GM18907 (cell line): ENCODE measurements around the gene LRRC8C.
"Not testable (repeated sequence)": the region's sequence is repeated elsewhere in the genome, so short reads cannot be mapped to it uniquely, and the experiment has no call there.

ENCODE experiments used
- ATAC-seq: cut with Tn5 transposase; IDR thresholded peaks from one replicate; pipeline ENCODE4 v1.9.1; 2021; ENCODE audit warnings: mild to moderate bottlenecking, moderate library complexity; ENCODE audit not compliant: unreplicated experiment

Gene LRRC8C

GRCh38 chr1:89632657-89633247 is at the start of gene LRRC8C:
TSS of gene LRRC8C (plus strand) at chr1:89633120. CDS start at chr1:89686474, 53,354 bp downstream.
- peak; percentile 88 for ATAC-seq

DNA sequence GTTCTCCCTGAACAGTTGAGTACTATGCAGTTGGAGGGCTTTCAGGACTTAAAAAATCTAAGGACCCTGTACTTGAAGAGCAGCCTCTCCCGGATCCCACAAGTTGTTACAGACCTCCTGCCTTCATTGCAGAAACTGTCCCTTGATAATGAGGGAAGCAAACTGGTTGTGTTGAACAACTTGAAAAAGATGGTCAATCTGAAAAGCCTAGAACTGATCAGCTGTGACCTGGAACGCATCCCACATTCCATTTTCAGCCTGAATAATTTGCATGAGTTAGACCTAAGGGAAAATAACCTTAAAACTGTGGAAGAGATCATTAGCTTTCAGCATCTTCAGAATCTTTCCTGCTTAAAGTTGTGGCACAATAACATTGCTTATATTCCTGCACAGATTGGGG is 48.7 kb upstream of the LRRC8C start:
- no peak for ATAC-seq

DNA sequence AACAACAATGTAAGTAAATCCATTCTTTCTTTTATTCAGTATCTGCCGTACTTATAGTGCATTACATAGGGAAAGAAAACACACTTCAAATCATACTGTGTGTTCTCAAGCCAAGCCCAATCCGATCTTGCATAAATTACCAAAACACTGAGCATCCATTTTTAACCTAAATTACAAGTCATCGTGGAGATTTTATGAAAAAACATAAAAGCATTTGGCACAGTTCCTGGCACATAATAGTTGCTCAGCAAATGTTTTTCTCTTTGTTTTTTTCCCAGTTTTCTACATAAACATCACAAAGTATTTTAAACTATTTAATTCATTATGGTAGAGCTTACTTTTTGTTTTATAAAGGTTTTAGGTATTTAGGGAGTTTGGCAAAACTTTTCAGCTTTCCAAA is 48.1 kb upstream of the LRRC8C start:
- no peak for ATAC-seq

- ATAC-seq = no peak
Measured at GRCh38 chr1:89587729-89588161, 45.2 kb upstream of the LRRC8C start.

DNA sequence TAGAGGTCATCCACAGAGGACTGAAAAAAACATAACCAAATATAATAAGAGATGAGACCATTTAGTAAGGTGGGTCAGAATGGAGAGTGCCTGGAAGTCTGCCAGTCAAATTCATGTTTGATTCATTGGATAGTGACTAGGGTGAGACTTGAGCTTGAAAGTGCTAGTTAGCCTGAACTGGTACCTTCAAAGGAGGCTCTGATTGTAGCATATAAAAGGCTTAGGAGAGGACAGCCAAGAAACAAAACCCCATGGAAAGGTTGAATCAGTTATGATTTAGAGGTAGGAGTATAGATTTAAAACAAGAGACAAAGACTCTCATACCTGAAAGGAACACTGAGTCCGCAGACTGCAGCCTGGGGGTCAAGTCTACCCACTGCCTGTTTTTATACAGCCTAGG is 44.4 kb upstream of the LRRC8C start:
- ATAC-seq = no peak

- ATAC-seq = no peak
Measured at GRCh38 chr1:89589515-89589914, 43.4 kb upstream of the LRRC8C start.

DNA sequence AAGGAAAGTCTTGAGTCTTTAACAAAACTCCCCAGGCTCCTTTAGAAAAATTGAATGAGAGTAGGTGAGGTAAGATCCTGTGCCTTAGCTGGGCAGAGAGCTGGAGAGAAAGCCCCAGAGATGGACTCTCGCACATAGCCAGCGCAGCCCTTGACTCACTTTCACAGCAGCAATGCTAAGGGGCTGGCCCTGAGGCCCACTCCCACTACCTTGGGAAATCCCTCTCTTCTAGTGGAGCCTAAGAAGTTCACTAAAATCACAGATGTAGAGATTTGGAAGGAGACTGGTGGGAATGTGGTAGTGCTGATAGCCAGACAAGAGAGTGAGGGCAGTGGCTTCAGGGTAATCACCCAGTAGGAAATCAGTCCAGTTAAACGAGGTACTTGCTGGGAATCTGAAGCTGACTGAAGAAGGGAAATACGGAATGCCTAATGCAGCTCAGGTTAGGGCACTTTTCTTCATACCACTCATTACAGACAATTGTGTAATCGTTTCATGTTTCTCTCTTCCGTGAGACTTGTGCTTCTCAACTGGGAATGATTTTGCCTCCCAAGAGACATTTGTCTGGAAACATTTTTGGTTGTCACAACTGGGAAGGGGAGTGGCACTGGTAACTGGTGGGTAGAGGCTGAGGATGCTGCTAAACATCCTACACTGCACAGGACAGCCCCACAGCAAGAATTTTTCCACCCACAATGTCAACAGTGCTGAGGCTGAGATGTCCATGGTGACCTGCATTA is 42.4 kb upstream of the LRRC8C start:
- ATAC-seq = no peak

DNA sequence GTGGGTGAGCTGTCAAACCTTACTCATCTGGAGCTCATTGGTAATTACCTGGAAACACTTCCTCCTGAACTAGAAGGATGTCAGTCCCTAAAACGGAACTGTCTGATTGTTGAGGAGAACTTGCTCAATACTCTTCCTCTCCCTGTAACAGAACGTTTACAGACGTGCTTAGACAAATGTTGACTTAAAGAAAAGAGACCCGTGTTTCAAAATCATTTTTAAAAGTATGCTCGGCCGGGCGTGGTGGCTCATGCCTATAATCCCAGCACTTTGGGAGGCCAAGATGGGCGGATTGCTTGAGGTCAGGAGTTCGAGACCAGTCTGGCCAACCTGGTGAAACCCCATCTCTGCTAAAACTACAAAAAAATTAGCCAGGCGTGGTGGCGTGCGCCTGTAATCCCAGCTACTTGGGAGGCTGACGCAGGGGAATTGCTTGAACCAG is 40.0 kb upstream of the LRRC8C start:
- ATAC-seq = not testable (repeated sequence)

GRCh38 chr1:89594096-89594740 is 38.7 kb upstream of the LRRC8C start:
- no peak for ATAC-seq

DNA sequence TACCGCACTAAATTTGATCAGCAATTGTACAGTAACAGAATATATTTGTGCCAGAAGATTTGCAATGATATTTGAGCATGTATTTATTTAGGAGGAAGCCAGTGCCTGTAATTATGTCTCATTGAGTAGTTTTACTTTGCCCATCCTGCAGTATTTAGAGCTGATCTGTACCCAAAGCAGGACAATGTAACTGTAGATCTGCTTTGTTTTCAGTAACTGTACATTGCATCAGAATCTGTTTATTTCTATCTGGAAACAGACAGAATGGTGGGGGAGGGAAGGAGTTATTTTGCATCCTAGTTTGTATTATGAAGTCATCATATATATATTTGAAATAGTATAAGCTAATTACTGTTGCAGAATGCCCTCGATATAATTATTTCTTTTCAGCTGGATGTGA is 36.2 kb upstream of the LRRC8C start:
- ATAC-seq = no peak

GRCh38 chr1:89598450-89599331 is 34.2 kb upstream of the LRRC8C start:
- ATAC-seq = no peak

- ATAC-seq = no peak
Measured at GRCh38 chr1:89599332-89599630, 33.6 kb upstream of the LRRC8C start.

DNA sequence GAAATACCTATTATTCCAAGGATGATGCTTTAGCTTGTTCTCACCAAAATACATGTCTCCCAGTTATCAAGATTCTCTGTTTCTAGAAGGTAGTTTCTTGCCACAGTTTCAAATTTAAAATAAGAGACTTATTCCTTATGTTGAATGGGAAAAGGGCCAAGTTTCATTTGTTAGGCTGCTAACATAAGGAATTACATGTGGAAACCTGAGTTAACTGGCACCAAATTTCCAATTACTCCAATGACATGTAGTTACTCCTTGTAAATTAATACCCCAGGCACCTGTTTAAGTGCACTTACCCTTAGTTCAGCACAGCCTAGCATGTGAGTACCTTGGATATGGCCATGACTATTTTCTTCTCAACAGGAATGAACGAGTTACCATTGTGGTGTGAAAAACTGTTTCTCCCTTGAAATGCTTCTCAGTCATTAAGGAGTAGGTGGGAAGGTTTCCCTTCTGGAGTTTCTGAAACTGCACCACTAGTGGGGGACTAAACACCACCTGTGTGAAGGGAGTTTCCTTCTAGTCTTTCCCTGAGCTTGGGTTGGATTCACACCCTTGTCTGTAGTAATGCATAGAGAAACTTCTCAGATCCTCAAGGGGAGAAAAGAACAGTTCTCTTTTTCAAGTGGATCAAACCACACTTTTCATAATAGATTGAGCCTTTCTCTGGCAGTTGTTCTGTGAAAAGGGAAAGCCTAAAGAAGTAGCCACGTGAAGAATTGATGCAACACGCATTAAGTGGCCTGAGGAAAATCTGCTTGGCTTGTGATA is 32.3 kb upstream of the LRRC8C start:
- no peak for ATAC-seq

- ATAC-seq = no peak
Measured at GRCh38 chr1:89602871-89603404, 30.0 kb upstream of the LRRC8C start.

- no peak for ATAC-seq
Measured at GRCh38 chr1:89603651-89604413, 29.1 kb upstream of the LRRC8C start.

GRCh38 chr1:89604414-89604735 is 28.5 kb upstream of the LRRC8C start:
- ATAC-seq = no peak

DNA sequence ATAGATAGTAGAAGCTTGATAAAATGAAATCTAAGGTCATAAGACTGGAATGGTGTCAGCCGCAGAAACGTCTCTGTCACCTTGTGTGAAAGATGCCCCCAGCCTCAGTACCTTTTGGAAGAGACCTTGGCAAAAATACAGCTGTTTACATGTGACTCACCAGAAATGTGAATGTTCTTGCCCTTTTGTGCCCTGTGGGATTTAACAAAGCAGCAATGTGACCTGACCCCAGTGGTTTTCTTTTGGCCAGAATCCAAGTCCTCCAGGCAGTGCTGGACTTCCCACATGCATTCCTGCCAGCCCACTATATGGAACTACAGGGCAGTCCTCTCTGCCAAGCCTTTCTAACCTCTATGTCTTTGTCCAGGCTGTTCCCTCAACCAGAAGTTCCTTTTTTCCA is 27.2 kb upstream of the LRRC8C start:
- no peak for ATAC-seq

- ATAC-seq = no peak
Measured at GRCh38 chr1:89606227-89606980, 26.5 kb upstream of the LRRC8C start.

DNA sequence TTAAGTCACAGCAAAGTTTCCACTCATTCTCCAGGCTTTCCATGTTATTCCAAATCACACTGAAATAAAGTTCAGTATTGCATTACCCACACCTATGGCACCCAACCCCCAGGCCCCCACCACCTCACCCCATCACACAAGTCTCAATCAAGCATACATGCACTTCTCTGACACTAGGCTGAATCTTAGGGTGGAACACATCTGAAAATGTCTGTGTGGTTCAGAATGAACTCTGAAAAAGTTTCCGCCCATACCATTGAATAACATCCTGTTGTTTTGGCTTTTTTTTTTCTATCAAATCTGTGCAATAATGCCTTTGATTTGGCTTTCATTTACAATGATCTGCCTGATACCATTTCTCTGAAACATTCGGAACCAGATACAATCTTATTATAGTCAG is 25.8 kb upstream of the LRRC8C start:
- ATAC-seq = no peak
